A549 (cell line): ENCODE data around the gene EWSR1. TPM values are rescaled to one million over a fixed set of nuclear protein-coding genes. Genes with fewer than 3 reads are reported as not detected.

Source experiments
- ATAC-seq, 2 experiments: fragments of 200-7000 bp in 1 of 2; fragments of >200 bp in 1 of 2; cut with Nextera tagmentation in 1 of 2; cut with Tn5 transposase in 1 of 2; 3 replicates each; pipeline versions ENCODE4 v1.8.0 to v1.9.1; 2018 to 2020; ENCODE audit warnings: mild to moderate bottlenecking in 1 of 2, moderate library complexity in 1 of 2
- CTCF ChIA-PET: fragments of 300-600 bp; sonication (Branson Sonifier 250); formaldehyde crosslinking; extraction: SDS; loops from one replicate; lab custom pipeline; 2021; ENCODE audit warnings: antibody characterized with exemption, inconsistent platforms; lab: Yijun Ruan, JAX
- POLR2A ChIA-PET: fragments of 350-600 bp; formaldehyde crosslinking; extraction: SDS; loops from one replicate; lab custom pipeline; 2021; ENCODE audit warnings: antibody characterized with exemption, inconsistent platforms; lab: Yijun Ruan, JAX
- DNase-seq, 2 experiments: peaks; one replicate each; pipeline versions ENCODE4 v3.0.0 to v3.0.0-alpha.2; 2011 to 2016; ENCODE audit warnings: low read depth in 1 of 2, low spot score in 1 of 2
- FAIRE-seq: peaks from 2 replicates; lab custom pipeline; 2011; peaks lifted over from hg19 to GRCh38; lab: Jason Lieb, UNC
- H3K27ac ChIP-seq, 2 experiments: fragments of >200 bp; sonication (Bioruptor Twin); formaldehyde crosslinking; 3 replicates each; pipeline ENCODE4 v1.5.1; 2016 to 2017
- H3K4me1 ChIP-seq: fragments of >200 bp; sonication (Bioruptor Twin); formaldehyde crosslinking; 3 replicates; pipeline ENCODE4 v1.6.1; 2016
- H3K4me2 ChIP-seq: fragments of >200 bp; sonication (Bioruptor Twin); formaldehyde crosslinking; 3 replicates; pipeline ENCODE4 v1.6.1; 2016
- H3K4me3 ChIP-seq: fragments of >200 bp; sonication (Bioruptor Twin); formaldehyde crosslinking; 3 replicates; pipeline ENCODE4 v1.5.1; 2016
- H3K9me3 ChIP-seq: fragments of >200 bp; sonication (Bioruptor Twin); formaldehyde crosslinking; 3 replicates; pipeline ENCODE4 v1.6.1; 2016
- CBX8 ChIP-seq: fragments of 200-600 bp; sonication (generic); IDR thresholded peaks from 2 replicates; pipeline ENCODE4 v1.6.1; 2016
- CEBPB ChIP-seq, 2 experiments: fragments of >200 bp in 1 of 2; sonication (Bioruptor Twin) in 1 of 2; formaldehyde crosslinking in 1 of 2; IDR thresholded peaks; 2 replicates each; pipeline ENCODE4 v1.6.1; 2012 to 2016
- E2F6 ChIP-seq: IDR thresholded peaks from 2 replicates; pipeline ENCODE4 v1.6.1; 2012; ENCODE audit warnings: low read depth, borderline replicate concordance
- ESRRA ChIP-seq: fragments of 150-350 bp; IDR thresholded peaks from 2 replicates; pipeline ENCODE4 v1.6.1; 2014; ENCODE audit warnings: mild to moderate bottlenecking, low read length, borderline replicate concordance
- FOSB ChIP-seq: fragments of 250-450 bp; sonication (Bioruptor Pico); IDR thresholded peaks from 2 replicates; pipeline ENCODE4 v1.5.0; 2020; ENCODE audit warnings: mild to moderate bottlenecking, moderate library complexity
- FOSL2 ChIP-seq, 2 experiments: fragments of 450-650 bp in 1 of 2; fragments of >200 bp in 1 of 2; sonication (Bioruptor Twin) in 1 of 2; formaldehyde crosslinking; IDR thresholded peaks; 2 replicates each; pipeline versions ENCODE4 v1.5.0 to v1.6.1; 2016 to 2020; ENCODE audit warnings: mild to moderate bottlenecking in 1 of 2, moderate library complexity in 1 of 2
- GATA3 ChIP-seq: IDR thresholded peaks from 2 replicates; pipeline ENCODE4 v1.6.1; 2012; ENCODE audit warnings: borderline replicate concordance
- HDAC2 ChIP-seq: fragments of 200-600 bp; sonication (generic); IDR thresholded peaks from 2 replicates; pipeline ENCODE4 v1.6.1; 2016
- HEYL ChIP-seq: fragments of 250-450 bp; sonication (Bioruptor Pico); IDR thresholded peaks from 2 replicates; pipeline ENCODE4 v1.8.0; 2021; ENCODE audit warnings: mild to moderate bottlenecking, moderate library complexity
- HOXB13 ChIP-seq: fragments of 250-450 bp; sonication (Bioruptor Pico); IDR thresholded peaks from 2 replicates; pipeline ENCODE4 v1.5.0; 2020; ENCODE audit warnings: low read depth, mild to moderate bottlenecking, moderate library complexity
- JUN ChIP-seq, 2 experiments: fragments of >200 bp; sonication (Bioruptor Twin); formaldehyde crosslinking; IDR thresholded peaks; 2 replicates in 1 of 2; 3 replicates in 1 of 2; pipeline ENCODE4 v1.6.1; 2016 to 2017
- JUNB ChIP-seq: fragments of >200 bp; sonication (Bioruptor Twin); formaldehyde crosslinking; IDR thresholded peaks from 2 replicates; pipeline ENCODE4 v1.6.1; 2016
- KDM5A ChIP-seq: fragments of 200-600 bp; sonication (generic); IDR thresholded peaks from 2 replicates; pipeline ENCODE4 v1.6.1; 2016; ENCODE audit warnings: antibody characterized with exemption, mild to moderate bottlenecking
- MYC ChIP-seq: IDR thresholded peaks from 2 replicates; pipeline ENCODE4 v1.6.1; 2012; ENCODE audit warnings: mild to moderate bottlenecking, inconsistent platforms, low read length, improper control_type of control experiment, borderline replicate concordance
- NR3C1 ChIP-seq: fragments of >200 bp; sonication (Bioruptor Twin); formaldehyde crosslinking; IDR thresholded peaks from 3 replicates; pipeline ENCODE4 v1.6.1; 2017
- POLR2AphosphoS2 ChIP-seq: conservative IDR thresholded peaks from 2 replicates; pipeline ENCODE4 v1.6.1; 2012; ENCODE audit warnings: low read length, improper control_type of control experiment, inconsistent platforms
- RCOR1 ChIP-seq: fragments of 150-350 bp; IDR thresholded peaks from 2 replicates; pipeline ENCODE4 v1.6.1; 2014; ENCODE audit warnings: antibody characterized with exemption, low read length, low read depth
- SMC3 ChIP-seq: fragments of >200 bp; sonication (Bioruptor Twin); formaldehyde crosslinking; IDR thresholded peaks from 3 replicates; pipeline ENCODE4 v1.6.1; 2018; ENCODE audit warnings: inconsistent platforms
- ZC3H11A ChIP-seq: fragments of 450-650 bp; IDR thresholded peaks from 2 replicates; pipeline ENCODE4 v1.6.1; 2014; ENCODE audit warnings: antibody characterized with exemption, mild to moderate bottlenecking
- ZNF302 ChIP-seq: fragments of 250-450 bp; sonication (Bioruptor Pico); IDR thresholded peaks from 2 replicates; pipeline ENCODE4 v1.9.0; 2021; ENCODE audit warnings: inconsistent platforms, mild to moderate bottlenecking, moderate library complexity
- WGBS: methylation state at CpG from one replicate; pipeline ENCODE4 v1.1.6; 2017; ENCODE audit errors: missing lambda C conversion rate; 5-methylcytosine and 5-hydroxymethylcytosine counted together
- polyA plus RNA-seq, 4 experiments: library from polyadenylated mRNA; depleted of rRNA in 3 of 4; stranded (reverse); fragments of >200 nt; fragmentation: RNase III in 1 of 4; extraction: RNeasy Plus Mini Kit Qiagen cat#74134 plus additional on column Dnase treatment in 1 of 4; gene quantifications; 2 replicates in 3 of 4; 3 replicates in 1 of 4; pipeline ENCODE4 v1.2.3, GENCODE V29; 2011 to 2017
- TF ChIP-seq, protein P1 (sequence below): fragments of >200 bp; sonication (Bioruptor Twin); formaldehyde crosslinking; IDR thresholded peaks from 2 replicates; pipeline ENCODE4 v1.6.1; 2016
- TF ChIP-seq, protein P2 (sequence below): fragments of 150-350 bp; IDR thresholded peaks from 2 replicates; pipeline ENCODE4 v1.6.1; 2014; ENCODE audit warnings: low read depth, mild to moderate bottlenecking, low read length
- TF ChIP-seq, protein P3 (sequence below): fragments of 450-650 bp; IDR thresholded peaks from 2 replicates; pipeline ENCODE4 v1.6.1; 2014; ENCODE audit warnings: antibody characterized with exemption
- TF ChIP-seq, protein P4 (sequence below): fragments of 200-600 bp; sonication (generic); IDR thresholded peaks from 2 replicates; pipeline ENCODE4 v1.6.1; 2016; ENCODE audit warnings: antibody characterized with exemption, mild to moderate bottlenecking, moderate library complexity
- TF ChIP-seq, protein P5 (sequence below): IDR thresholded peaks from 2 replicates; pipeline ENCODE4 v1.6.1; 2012

Gene EWSR1
- polyA plus RNA-seq, 2 of the 4 experiments (the other 2 are of a cell fraction) = 146 to 281 TPM

- no peak for ATAC-seq
- Histone ChIP-seq H3K9me3 (no peaks in the 10 kb centered on the region), H3K4me1 (no peaks in the 10 kb centered on the region; the same call in 2 of the 3 replicates)
- TF ChIP-seq ZC3H11A = no peak
- no peak for TF ChIP-seq POLR2AphosphoS2
- no peak for TF ChIP-seq CEBPB (IDR thresholded peaks at IDR 0.05)
- no peak for TF ChIP-seq JUNB
- no peak for TF ChIP-seq CBX8
- TF ChIP-seq, protein P1, sequence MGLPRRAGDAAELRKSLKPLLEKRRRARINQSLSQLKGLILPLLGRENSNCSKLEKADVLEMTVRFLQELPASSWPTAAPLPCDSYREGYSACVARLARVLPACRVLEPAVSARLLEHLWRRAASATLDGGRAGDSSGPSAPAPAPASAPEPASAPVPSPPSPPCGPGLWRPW = no peak
- no peak for TF ChIP-seq HEYL (CRISPR knock-in tag)
- TF ChIP-seq, protein P2, sequence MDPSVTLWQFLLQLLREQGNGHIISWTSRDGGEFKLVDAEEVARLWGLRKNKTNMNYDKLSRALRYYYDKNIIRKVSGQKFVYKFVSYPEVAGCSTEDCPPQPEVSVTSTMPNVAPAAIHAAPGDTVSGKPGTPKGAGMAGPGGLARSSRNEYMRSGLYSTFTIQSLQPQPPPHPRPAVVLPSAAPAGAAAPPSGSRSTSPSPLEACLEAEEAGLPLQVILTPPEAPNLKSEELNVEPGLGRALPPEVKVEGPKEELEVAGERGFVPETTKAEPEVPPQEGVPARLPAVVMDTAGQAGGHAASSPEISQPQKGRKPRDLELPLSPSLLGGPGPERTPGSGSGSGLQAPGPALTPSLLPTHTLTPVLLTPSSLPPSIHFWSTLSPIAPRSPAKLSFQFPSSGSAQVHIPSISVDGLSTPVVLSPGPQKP = no peak
- TF ChIP-seq SMC3 = no peak
- TF ChIP-seq JUN (IDR thresholded peaks at IDR 0.05) = no peak
- TF ChIP-seq, all 56 proteins: peak for 0
- DNase-seq (no peak), FAIRE-seq (no peak)
- 93% methylated on average over 5 of the region's 5 CpGs for WGBS
- POLR2A ChIA-PET = no interaction called here
- Histone ChIP-seq H3K27ac (no peak overlapping the region), H3K4me3 (no peak overlapping the region), H3K4me2 (no peak overlapping the region)
- CTCF ChIA-PET = interaction anchor here (0.6 to 1.9 kb wide), 2 partner anchors 16 to 69 kb away, joined by 3 to 4 read pairs; no protein-coding TSS in a partner anchor
Measured at GRCh38 chr22:29290061-29290460, 22.0 kb downstream of the EWSR1 start.

DNA sequence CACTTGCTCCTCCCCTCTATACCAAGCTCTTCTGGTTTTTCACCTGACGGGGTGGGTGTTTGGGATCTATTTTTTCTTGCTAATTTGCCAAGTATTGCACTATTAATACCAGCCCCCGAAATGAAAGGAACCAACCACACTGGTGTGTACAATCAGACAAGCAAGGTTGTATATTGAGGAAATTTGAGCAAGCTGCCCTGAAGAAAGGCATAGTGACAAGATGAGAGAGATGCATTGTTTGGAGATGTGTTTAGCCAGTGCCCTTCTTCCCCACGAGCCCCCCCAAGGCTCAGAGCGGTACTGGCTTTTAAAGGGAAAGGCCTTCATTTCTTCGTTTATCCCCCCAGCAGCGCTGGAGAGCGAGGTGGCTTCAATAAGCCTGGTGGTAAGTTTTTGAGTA, 23.1 kb downstream of the EWSR1 start:
- FAIRE-seq (no peak), ATAC-seq (0 out of 6 replicates have a peak, but pooled peaks of 1 of the 2 experiments have one; percentile 48)
- Histone ChIP-seq H3K4me1 (no peaks in the 10 kb centered on the region; the same call in 2 of the 3 replicates), H3K4me3 (no peak overlapping the region)
- POLR2A ChIA-PET = no interaction called here
- TF ChIP-seq HDAC2 (no peak), HOXB13 (CRISPR knock-in tag) (no peak), MYC (no peak), NR3C1 (no peak), JUN (IDR thresholded peaks at IDR 0.05) (no peak), KDM5A (no peak), GATA3 (no peak), FOSL2 (IDR thresholded peaks at IDR 0.05) (no peak), FOSL2 (CRISPR knock-in tag; IDR thresholded peaks at IDR 0.05) (no peak), ZNF302 (CRISPR knock-in tag) (no peak), POLR2AphosphoS2 (no peak; the same call in 1 of the 2 replicates), E2F6 (no peak), FOSB (CRISPR knock-in tag) (no peak), RCOR1 (no peak), ESRRA (no peak)
- TF ChIP-seq, protein P3, sequence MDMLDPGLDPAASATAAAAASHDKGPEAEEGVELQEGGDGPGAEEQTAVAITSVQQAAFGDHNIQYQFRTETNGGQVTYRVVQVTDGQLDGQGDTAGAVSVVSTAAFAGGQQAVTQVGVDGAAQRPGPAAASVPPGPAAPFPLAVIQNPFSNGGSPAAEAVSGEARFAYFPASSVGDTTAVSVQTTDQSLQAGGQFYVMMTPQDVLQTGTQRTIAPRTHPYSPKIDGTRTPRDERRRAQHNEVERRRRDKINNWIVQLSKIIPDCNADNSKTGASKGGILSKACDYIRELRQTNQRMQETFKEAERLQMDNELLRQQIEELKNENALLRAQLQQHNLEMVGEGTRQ = no peak
- TF ChIP-seq, protein P4, sequence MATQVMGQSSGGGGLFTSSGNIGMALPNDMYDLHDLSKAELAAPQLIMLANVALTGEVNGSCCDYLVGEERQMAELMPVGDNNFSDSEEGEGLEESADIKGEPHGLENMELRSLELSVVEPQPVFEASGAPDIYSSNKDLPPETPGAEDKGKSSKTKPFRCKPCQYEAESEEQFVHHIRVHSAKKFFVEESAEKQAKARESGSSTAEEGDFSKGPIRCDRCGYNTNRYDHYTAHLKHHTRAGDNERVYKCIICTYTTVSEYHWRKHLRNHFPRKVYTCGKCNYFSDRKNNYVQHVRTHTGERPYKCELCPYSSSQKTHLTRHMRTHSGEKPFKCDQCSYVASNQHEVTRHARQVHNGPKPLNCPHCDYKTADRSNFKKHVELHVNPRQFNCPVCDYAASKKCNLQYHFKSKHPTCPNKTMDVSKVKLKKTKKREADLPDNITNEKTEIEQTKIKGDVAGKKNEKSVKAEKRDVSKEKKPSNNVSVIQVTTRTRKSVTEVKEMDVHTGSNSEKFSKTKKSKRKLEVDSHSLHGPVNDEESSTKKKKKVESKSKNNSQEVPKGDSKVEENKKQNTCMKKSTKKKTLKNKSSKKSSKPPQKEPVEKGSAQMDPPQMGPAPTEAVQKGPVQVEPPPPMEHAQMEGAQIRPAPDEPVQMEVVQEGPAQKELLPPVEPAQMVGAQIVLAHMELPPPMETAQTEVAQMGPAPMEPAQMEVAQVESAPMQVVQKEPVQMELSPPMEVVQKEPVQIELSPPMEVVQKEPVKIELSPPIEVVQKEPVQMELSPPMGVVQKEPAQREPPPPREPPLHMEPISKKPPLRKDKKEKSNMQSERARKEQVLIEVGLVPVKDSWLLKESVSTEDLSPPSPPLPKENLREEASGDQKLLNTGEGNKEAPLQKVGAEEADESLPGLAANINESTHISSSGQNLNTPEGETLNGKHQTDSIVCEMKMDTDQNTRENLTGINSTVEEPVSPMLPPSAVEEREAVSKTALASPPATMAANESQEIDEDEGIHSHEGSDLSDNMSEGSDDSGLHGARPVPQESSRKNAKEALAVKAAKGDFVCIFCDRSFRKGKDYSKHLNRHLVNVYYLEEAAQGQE = no peak
- TF ChIP-seq, protein P5, sequence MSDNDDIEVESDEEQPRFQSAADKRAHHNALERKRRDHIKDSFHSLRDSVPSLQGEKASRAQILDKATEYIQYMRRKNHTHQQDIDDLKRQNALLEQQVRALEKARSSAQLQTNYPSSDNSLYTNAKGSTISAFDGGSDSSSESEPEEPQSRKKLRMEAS = no peak
- TF ChIP-seq, all 56 proteins: peak for 0
- Histone ChIP-seq H3K4me2 (no peak overlapping the region), H3K27ac (no peak overlapping the region), H3K9me3 (no peaks in the 10 kb centered on the region)
- no peak for DNase-seq
- 75% methylated on average over 7 of the region's 7 CpGs for WGBS
- CTCF ChIA-PET = interaction anchor here (1.9 kb wide), 1 partner anchor 14 kb away, joined by 4 read pairs; no protein-coding TSS in a partner anchor
